Esophagus muscularis mucosa (tissue), 3 donors: ENCODE data around the gene GNA14.

Source experiments
- CTCF ChIP-seq, 3 experiments: fragments of 200-600 bp in 2 of 3; fragments of 450-650 bp in 1 of 3; sonication (generic) in 2 of 3; IDR thresholded peaks; one replicate each; pipeline ENCODE4 v1.5.1; 2017 to 2019; ENCODE audit warnings: antibody characterized with exemption in 3 of 3, mild to moderate bottlenecking in 2 of 3, moderate library complexity in 1 of 3
- EP300 ChIP-seq: sonication (generic); formaldehyde crosslinking; IDR thresholded peaks from one replicate; pipeline ENCODE4 v1.6.1; 2017; ENCODE audit warnings: antibody characterized with exemption

- TF ChIP-seq CTCF (IDR thresholded peaks at IDR 0.05): no peak
- no peak for TF ChIP-seq EP300
These were observed 42.5 kb downstream of the GNA14 start for GRCh38 chr9:77605449-77606220.
